Activated CD8-positive, alpha-beta memory T cell treated with anti-CD3 and anti-CD28 coated beads, Interleukin-2, amount 50 U/mL, for 48 hours (primary cell): ENCODE measurements around the gene BUB1B.

Source experiments
- DNase-seq: peaks from one replicate; pipeline ENCODE4 v3.0.0-alpha.2; 2020

The BUB1B gene

DNA sequence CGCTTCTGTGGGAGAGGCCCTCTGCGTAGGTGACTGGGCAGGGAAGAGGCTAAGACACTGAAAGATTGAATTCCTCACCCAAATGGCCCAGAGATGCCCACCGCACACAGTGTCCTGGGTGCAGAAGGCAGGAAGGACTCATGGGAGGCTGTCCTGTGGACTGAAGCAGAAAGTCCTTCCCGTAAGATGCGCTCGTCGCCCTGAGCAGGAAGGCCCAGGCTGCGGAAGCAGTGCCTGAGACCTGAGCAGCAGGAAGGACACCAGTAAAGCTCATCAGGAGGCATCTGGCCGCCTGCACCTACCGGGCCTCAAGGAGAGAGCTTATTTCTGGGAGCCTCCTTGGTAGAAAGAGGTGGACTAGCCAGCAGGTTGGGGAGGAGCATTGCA, 81.3 kb downstream of the BUB1B start:
- DNase-seq = peak; percentile 33

DNA sequence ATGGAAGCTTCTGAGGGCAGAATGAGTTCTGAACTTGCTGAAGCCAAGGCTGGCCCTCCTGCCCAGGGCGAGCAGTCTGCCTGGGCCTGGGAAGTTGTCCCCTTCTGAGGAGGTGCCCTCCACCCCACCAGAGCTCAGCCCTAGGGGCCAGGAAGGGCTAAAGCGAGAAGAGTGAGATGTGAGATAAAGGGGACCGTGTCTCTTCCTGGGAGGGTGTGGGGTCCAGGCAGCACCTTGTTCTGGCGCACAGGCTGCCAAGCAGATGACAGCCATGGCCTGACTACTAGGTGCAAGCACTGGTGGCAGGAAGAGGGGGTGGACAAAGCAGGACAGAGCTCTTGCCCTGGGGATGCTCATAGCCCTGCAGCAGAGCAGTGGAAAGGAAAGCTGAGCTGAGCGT, 81.7 kb downstream of the BUB1B start:
- peak; percentile 34 for DNase-seq

DNA sequence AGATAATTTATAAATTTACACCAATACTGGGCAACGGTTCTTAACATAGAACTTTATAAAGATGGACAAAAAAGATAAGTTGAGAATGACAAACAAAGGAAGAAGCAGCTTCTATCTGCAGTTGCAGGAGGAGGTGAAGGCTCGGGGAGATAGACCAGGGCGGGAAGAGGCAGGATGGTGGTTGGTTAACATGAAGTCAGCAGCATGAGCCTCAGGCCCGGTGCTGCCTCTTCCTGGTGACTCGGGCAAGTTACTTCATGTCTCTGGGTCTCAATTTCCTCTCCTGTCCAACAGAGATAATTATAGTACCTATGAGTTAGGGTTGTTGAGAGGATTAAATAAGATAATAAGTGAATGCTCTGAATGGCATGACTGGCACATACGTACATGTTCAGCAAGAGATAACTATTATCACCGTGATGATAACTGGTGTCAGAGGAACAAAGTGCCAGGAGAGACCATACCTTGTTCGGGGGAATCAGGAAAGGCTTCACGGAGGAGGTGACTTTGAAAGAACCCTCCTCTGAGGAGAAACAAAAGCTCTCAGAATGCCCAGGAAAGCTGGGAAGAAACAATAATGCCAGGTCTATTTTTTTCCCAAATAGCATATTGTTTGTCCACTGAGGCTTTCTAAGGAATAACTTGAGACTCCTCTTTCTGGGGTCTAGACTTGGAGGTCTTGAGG, 82.4 kb downstream of the BUB1B start:
- DNase-seq = peak; percentile 28

DNA sequence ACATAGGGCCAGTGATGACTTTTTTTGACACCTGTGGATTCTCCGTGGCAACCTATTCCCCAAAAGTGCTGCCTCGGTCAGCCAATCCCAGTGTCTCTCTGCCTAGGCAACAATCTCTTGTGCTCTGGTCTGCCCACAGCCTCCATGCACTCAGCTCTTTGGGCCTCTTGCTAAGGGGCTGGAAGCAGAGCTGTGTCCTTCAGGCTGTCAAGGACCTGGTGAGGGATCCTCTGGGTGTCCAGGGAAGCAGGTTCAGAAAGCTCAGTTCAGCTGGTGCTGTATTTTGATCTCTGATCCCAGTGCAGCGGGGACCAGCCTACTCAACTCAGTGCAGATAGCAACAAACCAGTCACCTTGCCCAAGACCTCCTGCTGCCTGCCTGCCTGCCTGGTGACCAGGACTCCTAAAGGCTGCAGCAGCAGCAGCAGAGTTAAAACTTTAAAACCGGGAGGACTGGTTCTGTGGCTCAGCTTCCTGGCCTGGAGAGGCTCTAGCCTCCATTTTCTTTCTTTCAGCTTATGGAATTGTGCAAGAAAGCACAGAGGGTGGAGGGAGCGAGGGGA, 84.2 kb downstream of the BUB1B start:
- no peak for DNase-seq

DNA sequence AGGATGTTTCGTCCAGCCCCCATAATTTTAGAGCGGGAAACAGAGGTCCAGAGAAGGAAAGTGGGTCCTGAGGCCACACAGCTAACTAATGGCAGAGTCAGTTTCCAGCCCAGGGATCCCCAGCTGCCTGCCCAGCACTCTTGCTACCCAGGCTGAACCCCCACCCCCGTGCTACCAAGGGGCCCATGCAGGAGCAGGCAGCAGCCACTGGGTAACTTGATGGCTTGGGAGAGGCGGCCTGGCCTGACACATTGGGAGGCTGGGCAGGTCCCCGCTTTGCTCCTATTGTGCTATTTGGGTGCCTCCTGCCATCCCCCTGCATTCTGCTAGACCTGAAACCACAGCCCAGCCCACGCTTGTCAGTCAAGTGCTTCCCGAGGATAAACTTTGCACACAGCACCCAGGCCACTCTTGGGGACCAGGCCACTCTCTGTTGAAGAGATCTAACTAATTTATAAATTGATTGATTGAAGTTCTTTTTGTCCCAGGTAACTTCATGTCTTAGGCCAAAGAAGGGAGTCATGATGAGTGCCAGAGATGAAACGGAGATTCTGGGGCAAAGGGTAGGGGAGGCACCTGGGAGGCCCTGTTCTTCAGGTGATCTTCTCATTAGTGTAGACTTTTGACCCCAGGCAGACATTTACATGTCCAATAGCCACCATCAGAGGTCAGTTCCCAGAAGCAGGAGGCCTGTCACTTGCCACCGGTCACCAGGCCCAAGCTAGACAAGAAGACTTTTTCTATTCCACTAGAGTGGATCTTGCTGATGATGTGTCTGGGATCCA, 85.0 kb downstream of the BUB1B start:
- DNase-seq = no peak

DNA sequence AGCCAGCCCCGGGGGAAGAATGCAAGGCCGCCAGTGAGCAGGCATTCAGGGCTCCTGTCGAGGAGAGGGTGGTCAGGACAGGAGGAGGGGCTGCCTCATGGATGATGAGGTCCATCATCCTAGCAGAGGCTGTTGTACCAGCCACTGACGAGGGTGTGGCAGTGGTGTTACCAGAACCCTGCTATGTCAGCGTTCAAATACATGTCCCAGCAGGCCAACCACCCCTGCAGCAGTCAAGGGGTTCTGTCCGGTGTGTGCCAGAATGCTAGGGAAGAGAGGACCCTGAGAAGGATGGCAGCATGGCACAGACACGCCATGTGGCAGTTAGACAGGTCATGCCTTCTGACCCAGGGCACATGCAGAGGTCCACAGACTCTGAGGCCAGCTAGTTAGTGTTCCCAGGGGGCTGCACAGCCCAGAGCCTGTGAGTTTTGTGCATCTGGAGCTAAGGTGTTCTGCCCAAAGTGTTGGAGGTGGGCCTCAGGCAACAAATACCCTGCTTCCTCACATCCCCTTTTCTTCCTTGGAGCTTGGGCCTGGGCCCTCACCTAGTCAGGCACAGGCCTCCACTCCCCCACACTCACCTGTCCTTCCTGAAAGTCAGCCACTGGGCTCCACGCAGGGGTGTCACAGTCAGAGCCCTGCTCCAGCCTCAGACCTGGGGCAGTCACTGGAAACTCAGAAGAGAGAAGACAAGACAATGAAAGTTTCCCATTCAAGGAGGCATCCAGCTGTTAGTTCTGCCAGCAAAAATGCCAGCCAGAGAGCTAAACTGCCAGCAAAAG, 85.8 kb downstream of the BUB1B start:
- DNase-seq = no peak

DNA sequence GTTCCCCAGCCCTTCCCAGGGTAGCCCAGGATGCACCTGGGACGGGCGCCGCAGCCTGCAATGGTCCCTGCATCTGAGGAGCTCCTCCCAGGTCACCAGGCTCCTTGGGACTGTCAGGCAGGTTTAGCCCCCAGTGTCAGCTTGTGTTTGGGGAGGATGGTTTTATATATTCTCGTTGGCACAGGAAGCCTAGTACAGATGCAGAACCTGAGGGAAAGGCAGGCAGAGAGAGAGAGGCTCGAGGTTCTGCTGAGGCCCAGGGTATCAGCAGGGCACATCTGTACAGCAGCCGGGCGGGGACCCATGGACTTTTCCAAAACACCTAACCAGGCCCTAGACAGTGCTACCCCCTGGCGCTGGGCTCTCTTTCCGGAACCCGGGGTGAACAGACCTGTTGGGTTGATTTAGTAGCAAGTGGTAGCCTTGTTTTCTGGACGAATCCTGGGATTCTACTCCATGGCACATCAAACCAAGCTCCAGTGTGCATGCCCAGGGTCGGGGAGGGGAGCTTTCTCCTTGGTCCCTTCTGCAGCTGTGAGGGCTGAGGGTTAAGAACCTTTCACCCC, 86.6 kb downstream of the BUB1B start:
- no peak for DNase-seq

DNA sequence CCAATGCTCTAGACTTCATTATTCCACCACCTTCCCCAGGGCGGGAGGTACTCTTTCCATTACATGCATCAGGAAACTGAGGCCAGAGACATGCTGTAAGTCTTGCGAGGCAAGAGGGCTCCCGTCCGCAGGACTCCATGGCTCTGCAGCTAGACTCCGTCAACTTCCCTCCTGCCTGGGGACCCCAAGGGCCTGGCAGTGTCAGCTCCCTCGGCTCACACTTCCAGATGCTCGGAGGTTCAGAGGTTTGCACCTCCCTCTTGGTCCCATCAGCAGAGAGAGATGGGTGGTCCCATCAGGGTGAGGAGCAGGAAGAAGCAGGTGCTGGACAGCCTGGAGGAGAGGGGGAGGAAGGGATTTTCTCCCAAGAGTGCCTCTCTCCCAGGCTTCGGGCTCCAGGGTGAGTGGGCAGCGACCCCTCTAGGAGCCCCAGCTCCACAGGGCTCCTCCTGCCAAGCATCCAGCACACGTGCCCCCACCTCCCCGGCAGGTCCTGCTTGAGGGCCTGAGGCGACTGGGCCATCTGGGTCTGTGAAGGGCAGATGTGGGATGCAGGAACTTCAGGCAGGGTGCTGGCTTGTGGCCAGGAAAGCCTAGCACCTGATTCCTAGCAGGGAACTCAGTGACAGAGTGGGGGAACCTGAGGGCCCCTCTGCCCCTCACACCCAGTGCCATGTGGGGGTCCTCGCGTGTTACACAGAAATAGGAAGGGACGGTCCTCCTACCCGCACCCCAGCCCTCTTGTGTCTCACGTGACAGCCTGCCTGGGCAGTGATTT, 87.3 kb downstream of the BUB1B start:
- DNase-seq = no peak

DNA sequence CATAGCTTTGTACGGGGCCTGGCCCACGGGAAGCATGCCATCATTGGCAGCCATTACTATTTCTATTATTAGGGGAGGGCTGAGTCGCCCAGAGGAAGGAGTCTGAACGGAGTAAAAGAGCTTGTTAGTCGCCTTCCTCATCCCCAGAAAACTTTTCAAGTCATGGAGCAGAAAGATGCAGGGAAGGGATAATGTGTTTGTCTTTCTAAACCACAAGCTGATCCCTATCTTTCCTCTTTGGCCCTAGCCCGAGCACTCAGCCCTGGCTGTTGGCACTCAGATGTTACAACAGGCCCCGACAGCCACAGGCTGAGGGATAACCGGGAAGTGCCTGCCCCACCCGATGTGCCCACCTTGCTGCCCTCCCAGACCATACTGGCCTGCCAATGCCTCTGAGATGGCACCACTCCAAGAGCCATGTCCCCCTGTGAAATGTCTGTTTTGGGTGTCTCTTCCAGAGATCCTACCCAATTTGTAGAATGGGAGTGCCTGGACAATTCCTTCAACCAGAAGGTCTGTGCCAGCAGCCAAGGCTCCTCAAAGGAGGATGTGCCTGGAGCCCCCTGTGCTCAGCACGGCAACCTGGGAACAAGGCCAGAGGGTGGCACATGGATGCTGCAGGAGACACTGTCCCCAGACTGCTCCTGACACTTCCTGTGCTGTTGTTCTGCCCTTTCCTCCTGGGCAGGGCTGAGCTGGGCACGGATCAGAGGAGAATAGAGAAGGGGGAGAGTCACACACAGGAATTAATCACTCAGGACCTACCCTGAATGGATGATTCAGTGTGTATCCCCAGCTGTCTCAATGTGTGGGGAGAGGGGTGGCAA, 88.8 kb downstream of the BUB1B start:
- DNase-seq = no peak

DNA sequence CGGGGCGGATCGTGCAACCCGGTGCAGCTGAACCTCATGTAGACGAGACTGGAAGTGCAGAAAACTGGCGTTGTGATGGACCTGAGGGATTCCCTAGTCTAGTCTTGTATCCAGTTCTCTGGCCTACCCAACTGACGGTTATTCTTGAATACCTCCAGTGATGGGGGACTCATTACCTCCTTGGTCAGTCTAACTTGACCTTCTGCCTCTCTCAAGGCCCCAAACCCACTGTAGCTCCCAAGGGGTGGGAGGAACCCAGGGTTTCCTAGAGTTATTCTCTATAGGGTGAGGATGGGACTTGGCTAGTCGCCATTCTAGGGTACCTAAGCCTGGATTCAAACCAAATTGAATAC, 89.4 kb downstream of the BUB1B start:
- no peak for DNase-seq

DNA sequence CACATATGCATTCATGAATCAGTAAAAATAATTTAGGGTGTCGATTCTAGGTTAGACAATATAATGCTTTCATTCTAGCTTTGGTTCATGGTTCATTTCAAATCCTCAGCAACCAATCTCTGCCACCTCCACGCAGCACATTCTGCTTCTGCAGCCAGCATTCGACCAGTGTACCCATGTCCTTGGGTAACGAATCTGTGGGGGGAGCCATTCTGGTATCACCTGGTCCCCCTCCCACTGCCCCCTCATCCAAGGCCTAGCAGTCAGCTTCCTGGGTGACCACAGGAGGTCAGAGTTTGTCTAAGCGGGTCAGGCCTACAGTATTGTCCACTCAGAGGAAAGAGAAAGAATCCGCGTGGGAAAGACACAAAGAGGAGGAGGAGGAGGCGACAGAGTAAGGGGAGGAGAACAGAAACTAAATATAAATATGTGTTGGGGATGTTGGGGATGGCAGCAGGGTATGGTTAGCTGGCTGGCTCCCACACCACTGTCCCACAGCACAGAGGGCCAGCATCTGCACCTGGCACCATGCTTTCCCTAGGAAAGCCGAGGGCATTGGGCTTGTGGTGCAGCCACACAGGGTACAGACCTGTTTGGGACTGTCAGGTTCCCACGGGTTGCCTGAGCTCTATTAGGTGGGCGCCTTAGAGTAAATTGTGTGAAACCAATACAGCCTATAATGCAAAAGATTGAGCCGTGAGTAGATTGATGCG, 90.1 kb downstream of the BUB1B start:
- no peak for DNase-seq

DNA sequence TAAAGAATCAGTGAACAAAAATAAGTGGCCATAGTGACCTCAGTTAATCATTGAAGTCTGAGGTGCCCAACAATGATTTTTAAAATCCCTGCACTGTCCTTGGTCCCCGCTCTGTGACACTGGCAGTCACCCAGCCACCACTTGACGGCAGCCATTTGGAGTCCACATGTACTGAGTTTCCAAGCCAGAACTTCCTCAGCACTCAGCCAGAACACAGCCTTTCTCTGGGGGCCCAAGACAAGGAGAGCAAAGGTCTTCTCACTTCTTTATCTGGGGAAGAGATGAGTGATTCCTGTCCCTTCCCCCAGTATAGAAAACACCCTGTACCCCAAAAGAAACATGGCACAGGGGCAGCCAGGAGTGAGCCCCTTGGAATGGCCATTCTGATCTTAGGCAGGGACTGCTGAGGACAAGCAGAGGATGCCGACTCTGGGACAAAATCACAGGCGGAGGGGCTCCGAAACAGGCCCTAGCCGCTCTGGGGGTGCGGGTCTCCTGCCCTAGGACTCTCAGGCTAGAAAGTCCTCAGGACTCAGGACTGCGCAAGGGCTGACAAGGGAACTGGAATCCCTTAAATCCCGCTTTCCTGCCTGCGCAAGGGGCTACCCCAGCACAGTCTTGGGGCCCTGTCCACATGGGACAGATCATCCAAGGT, 90.7 kb downstream of the BUB1B start:
- DNase-seq = no peak

DNA sequence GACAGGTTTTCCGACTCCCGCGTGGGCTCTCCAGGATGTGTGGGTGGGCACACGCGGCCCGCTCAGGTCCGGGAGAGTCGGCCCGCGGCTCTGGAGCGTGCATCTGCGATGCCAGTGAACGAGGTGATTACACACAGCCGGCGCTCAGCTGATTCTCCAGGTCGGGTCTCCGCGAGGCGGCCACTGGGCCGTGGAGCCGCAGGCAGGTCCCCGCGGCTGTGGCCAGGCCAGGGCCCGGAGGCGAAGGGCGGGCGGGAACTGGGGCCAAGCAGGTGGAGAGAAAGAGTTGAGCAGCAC, 91.2 kb downstream of the BUB1B start:
- DNase-seq = no peak

DNA sequence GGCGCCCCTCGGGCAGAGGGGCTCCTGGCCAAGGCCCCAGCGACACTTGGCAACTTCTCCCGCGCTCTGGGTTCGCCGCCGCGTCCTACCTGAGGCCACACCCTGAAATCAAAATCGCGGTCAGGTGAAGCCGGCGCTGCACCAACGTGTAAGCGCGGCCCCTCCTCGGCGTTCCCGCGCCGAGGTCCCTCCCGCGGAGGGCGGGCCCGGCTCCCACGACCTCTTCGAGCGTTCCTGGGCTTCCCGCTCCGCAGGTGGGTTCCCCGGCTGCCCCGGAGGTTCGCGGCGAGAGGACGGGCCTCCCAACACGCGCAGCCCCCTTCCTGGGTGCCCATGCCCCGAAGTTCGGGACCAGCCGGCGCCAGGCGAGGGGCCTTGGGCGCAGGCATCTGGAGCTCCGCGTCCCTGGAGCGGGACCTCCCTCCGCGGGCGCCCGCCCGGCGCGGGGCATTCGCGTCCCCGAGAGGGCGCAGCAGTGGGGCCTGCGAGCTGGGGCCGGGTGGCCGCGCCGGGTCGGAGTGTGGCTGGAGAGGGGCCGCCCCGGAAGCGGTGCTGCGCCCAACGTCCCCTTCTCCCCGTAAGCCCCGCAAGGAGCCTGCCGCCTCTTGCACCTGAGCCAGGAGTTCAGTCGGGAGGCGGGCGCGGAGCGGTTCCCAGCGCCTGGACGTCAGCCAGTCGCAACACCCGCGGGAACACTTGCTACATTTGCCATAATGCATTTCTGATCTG, 91.7 kb downstream of the BUB1B start:
- peak; percentile 61 for DNase-seq

DNA sequence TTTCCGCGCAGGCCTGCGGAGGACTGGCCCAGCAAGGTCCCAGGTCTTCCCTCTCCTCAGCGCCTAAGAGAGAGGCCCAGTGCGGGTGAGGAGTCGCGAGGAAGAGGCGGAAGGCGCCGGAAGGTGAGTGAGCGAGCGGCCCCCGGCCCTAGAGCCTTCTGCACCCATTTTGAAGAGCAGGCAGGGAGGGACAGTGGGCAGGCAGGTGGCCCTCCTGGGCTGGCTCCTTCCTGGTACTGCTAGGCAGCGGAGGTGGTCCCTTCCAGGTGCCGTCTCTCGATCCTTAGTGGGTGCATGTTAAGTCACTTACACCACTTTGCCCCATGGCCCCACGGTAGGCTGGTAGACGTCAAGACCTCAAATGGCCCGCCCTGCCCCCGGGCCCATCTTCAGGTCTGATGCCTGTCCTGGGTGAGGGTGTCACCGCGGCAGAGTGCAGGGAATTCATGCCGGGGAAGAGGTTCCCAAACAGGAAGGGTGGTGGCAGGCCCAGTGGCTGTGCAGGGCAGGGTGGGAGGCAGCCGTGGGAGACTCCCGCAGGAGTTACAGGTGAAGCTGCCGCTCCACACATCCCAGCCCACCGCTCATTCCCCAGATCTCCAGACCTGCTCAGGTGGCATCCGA, 92.4 kb downstream of the BUB1B start:
- DNase-seq = no peak

DNA sequence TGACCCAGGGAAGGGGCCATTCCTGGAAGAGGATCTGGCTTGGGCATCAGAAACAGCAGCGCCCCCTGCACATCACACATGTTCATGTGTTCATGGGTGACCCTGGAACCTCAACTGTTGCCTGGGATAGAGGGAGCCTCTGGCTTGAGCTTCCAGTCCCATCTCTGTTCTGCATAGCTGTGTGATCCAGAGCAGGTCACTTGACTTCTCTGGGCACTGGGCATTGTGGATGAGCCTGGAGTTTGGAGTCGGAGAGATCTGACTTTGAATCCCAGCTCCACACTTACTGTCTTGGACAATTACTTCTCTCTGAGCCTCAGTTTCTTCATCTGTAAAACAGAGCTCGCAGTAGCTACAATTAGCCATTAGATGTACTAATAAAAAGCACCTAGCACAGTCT, 93.6 kb downstream of the BUB1B start:
- no peak for DNase-seq

DNA sequence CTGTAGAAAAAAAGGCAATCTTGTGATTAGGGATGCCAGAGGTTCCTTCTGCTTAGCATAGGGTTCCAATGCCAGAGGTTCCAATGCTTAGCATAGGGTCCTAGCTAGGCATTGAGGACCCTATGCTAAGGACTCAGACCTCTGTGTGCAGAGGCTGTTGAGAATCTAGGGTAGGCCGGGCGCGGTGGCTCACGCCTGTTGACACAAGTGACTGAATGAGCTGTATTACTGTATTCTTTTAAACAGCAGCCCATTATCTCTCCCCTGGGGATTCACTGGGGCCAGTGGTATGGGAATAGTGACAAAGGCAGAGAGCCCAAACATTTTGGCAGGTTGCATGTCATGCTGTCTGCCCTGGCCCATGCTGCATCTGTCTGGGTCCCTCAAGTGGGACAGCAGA, 94.2 kb downstream of the BUB1B start:
- no peak for DNase-seq

DNA sequence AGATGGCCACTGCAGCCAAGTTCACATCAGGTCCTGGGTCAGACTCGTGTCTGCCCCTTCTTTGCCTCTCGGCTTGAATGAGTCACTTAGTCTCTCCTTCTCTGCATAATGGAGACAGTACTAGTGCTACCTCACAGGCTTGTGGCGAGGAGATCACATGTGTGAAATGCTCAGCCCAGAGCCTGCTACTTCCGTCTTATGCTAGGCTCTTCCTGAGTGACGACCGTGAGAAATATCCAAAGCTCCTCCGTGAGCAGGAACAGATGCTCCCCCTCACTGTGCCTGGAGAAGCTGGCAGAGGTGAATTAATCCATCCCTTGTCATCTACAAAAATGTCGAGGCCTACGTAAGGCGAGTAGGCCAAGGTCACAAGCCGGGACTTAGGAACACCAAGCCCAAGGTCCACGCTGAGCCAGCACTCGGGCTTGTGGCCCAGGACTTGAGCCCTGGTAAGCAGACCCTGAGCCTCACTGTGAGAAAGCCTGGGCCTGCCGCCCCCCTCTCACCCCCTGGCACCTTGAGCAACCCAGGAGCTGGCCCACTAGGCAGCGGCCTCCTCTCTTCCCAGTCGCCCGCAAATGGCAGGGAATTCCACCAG, 95.9 kb downstream of the BUB1B start:
- no peak for DNase-seq
